ENCODE measurements around the gene SLC16A7.

DNA sequence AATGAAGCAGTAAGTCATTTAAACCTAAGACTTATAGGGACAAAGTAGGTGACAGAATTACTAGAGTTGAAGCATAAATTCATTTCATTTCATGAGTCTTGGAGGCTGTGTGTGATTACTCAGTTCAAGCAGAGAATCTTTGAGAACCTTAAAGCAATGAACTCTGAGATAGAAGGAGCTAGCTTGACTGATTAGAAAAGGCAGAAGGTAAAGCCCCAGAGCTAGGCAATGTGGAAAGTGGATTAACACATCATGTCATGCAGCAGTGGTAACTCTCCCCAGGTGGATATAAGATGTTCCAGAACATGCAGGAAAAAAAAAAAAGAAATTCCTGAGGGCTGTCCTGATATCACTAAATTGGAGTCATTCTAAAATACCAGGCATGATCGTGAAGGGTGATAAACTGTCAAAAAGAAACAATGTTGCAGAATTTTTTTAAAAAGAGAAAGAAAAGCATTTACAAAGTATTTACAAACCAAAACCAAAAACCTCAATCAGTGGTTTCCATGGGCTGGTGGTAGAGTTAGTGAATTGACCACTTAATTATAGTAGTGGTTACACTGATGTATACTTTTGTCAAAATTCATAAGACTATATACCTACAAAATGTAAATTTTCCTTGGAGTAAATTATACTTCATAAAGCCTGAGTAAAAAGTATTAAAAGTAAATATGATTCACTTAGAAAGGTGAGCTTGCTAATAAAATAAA is 12.7 kb upstream of the SLC16A7 start:
- TF ChIP-seq FOXM1 (IDR thresholded peaks at IDR 0.05; ENCODE audit: borderline replicate concordance) (no peak), BHLHE40 (IDR thresholded peaks at IDR 0.05; ENCODE audit: borderline replicate concordance) (no peak), FOXA1 (IDR thresholded peaks at IDR 0.05) (no peak), SP1 (IDR thresholded peaks at IDR 0.05) (no peak), ARNT (IDR thresholded peaks at IDR 0.05) (no peak), SUZ12 (IDR thresholded peaks at IDR 0.05) (no peak), ZNF384 (IDR thresholded peaks at IDR 0.05) (no peak), FOXK2 (IDR thresholded peaks at IDR 0.05) (no peak), L3MBTL2 (conservative IDR thresholded peaks at IDR 0.05) (no peak), HDGF (IDR thresholded peaks at IDR 0.05; ENCODE audit: borderline replicate concordance) (no peak), LEF1 (IDR thresholded peaks at IDR 0.05; ENCODE audit: borderline replicate concordance) (no peak), PKNOX1 (IDR thresholded peaks at IDR 0.05) (no peak)

All from HEK293T (cell line).